Lung (tissue), 12 donors: ENCODE data around the gene MRPL39. TPM values are rescaled to one million over a fixed set of nuclear protein-coding genes. Genes with fewer than 3 reads are reported as not detected.

Experiments
- ATAC-seq: fragments of 200-7000 bp; cut with Tn5 transposase; one replicate; pipeline ENCODE4 v1.9.1; 2020; ENCODE audit warnings: moderate number of reproducible peaks; ENCODE audit not compliant: insufficient read depth, low FRiP score
- DNase-seq, 3 donors: peaks; one replicate each; pipeline ENCODE4 v3.0.0-alpha.2; 2013 to 2017
- H3K27ac ChIP-seq, 2 donors: one replicate each; pipeline ENCODE4 v1.5.1; 2013; ENCODE audit warnings: mild to moderate bottlenecking in 2 of 2, moderate library complexity in 2 of 2, control low read depth in 1 of 2, inconsistent platforms in 1 of 2, low read depth in 1 of 2, low read length in 1 of 2
- H3K27me3 ChIP-seq, 3 donors: one replicate each; pipeline ENCODE4 v1.5.1; 2013; ENCODE audit warnings: low read length in 2 of 3; ENCODE audit not compliant: control insufficient read depth in 3 of 3, insufficient read depth in 3 of 3
- H3K36me3 ChIP-seq, 4 donors: one replicate each; pipeline ENCODE4 v1.5.1; 2013; ENCODE audit warnings: low read length in 4 of 4, mild to moderate bottlenecking in 1 of 4, moderate library complexity in 1 of 4; ENCODE audit not compliant: control insufficient read depth in 4 of 4, insufficient read depth in 4 of 4
- H3K4me1 ChIP-seq, 5 donors: one replicate each; pipeline ENCODE4 v1.5.1; 2013; ENCODE audit warnings: low read length in 5 of 5, mild to moderate bottlenecking in 2 of 5, moderate library complexity in 1 of 5; ENCODE audit not compliant: control insufficient read depth in 5 of 5, insufficient read depth in 5 of 5
- H3K4me3 ChIP-seq: one replicate; pipeline ENCODE4 v1.5.1; 2013; ENCODE audit warnings: mild to moderate bottlenecking, control low read depth, moderate library complexity
- H3K9ac ChIP-seq, 2 donors: one replicate each; pipeline ENCODE4 v1.5.1; 2013; ENCODE audit warnings: low read length in 2 of 2, control low read depth in 1 of 2; ENCODE audit not compliant: insufficient read depth in 1 of 2
- H3K9me3 ChIP-seq, 4 donors: one replicate each; pipeline ENCODE4 v1.5.1; 2013; ENCODE audit warnings: low read length in 3 of 4, mild to moderate bottlenecking in 1 of 4, moderate library complexity in 1 of 4; ENCODE audit not compliant: control insufficient read depth in 4 of 4, insufficient read depth in 3 of 4
- CTCF ChIP-seq: IDR thresholded peaks from 2 replicates; pipeline ENCODE4 v1.5.1; 2012; ENCODE audit warnings: mild to moderate bottlenecking; ENCODE audit errors: control extremely low read depth, extremely low read depth
- WGBS, 2 donors: extraction: QIAGEN DNeasy Blood & Tissue Kit; methylation state at CpG; one replicate each; pipeline ENCODE4 v1.1.7; 2013; 5-methylcytosine and 5-hydroxymethylcytosine counted together
- polyA plus RNA-seq, 2 donors: library from polyadenylated mRNA; stranded (reverse); fragments of 200-250 nt; gene quantifications; one replicate each; pipeline ENCODE4 v1.2.1, GENCODE V29; 2013
- total RNA-seq, 2 donors: library from RNA; depleted of rRNA in 1 of 2; stranded (reverse); fragments of >200 nt in 1 of 2; gene quantifications; one replicate each; pipeline ENCODE4 v1.2.1, GENCODE V29; 2014 to 2021
- donor health status: control.
- donor health status: control.
- donor health status: Bipolar disorder and iron deficiency.
- donor health status: healthy.
- donor health status: DM: yes; HTN: yes; CAD: no.

The MRPL39 gene
- total and polyA plus RNA-seq, 4 donors: 21.8 to 31.6 (median 29.5) TPM

GRCh38 chr21:25624511-25624910 is 17.2 kb upstream of the MRPL39 start:
- peaks cover 0 to 2% (median 0%) of the 10 kb centered on the region in 5 donors for H3K4me1 ChIP-seq
- 75 to 84% methylated on average over 4 of the region's 4 CpGs for WGBS, 2 donors
- H3K36me3 ChIP-seq: no peaks in the 10 kb centered on the region
- DNase-seq (no peak), ATAC-seq (no peak)
- no peak overlapping the region for H3K9ac ChIP-seq
- no peaks in the 10 kb centered on the region for H3K27me3 ChIP-seq
- H3K4me3 ChIP-seq: no peak overlapping the region
- TF ChIP-seq CTCF: no peak
- H3K27ac ChIP-seq: no peak overlapping the region
- no peaks in the 10 kb centered on the region for H3K9me3 ChIP-seq

GRCh38 chr21:25619198-25619597 is 11.9 kb upstream of the MRPL39 start:
- Histone ChIP-seq H3K27ac (no peak overlapping the region), H3K9ac (no peak overlapping the region), H3K36me3 (no peaks in the 10 kb centered on the region), H3K4me3 (no peak overlapping the region), H3K9me3 (no peaks in the 10 kb centered on the region), H3K27me3 (no peaks in the 10 kb centered on the region), H3K4me1 (no peaks in the 10 kb centered on the region)
- no peak for ATAC-seq
- 71 to 91% methylated on average over 2 of the region's 2 CpGs for WGBS, 2 donors
- DNase-seq: no peak
- no peak for TF ChIP-seq CTCF

GRCh38 chr21:25615880-25616279 is 8.6 kb upstream of the MRPL39 start:
- no peaks in the 10 kb centered on the region for H3K36me3 ChIP-seq
- 62 to 73% methylated on average over 3 of the region's 3 CpGs for WGBS, 2 donors
- no peak for DNase-seq
- no peak for TF ChIP-seq CTCF
- no peak overlapping the region for H3K9ac ChIP-seq
- no peak overlapping the region for H3K27ac ChIP-seq
- no peak for ATAC-seq
- no peaks in the 10 kb centered on the region for H3K27me3 ChIP-seq
- H3K9me3 ChIP-seq: no peaks in the 10 kb centered on the region
- H3K4me1 ChIP-seq: no peaks in the 10 kb centered on the region
- no peak overlapping the region for H3K4me3 ChIP-seq

GRCh38 chr21:25614441-25614840 is 7.2 kb upstream of the MRPL39 start:
- 95 to 97% methylated on average over 1 of the region's 1 CpG for WGBS, 2 donors
- no peak for DNase-seq
- TF ChIP-seq CTCF: no peak
- H3K9me3 ChIP-seq: no peaks in the 10 kb centered on the region
- no peaks in the 10 kb centered on the region for H3K36me3 ChIP-seq
- H3K9ac ChIP-seq: no peak overlapping the region
- H3K27me3 ChIP-seq: no peaks in the 10 kb centered on the region
- H3K27ac ChIP-seq: no peak overlapping the region
- H3K4me3 ChIP-seq: no peak overlapping the region
- no peaks in the 10 kb centered on the region for H3K4me1 ChIP-seq
- ATAC-seq: no peak
